ENCODE results near the gene PLAA. TPM values are rescaled to one million over a fixed set of nuclear protein-coding genes. Genes with fewer than 3 reads are reported as not detected.

Gene PLAA
- total and polyA plus RNA-seq, 3 donors from 2014 or later, result 41.4 to 44.2 (median 42.6) TPM

DNA sequence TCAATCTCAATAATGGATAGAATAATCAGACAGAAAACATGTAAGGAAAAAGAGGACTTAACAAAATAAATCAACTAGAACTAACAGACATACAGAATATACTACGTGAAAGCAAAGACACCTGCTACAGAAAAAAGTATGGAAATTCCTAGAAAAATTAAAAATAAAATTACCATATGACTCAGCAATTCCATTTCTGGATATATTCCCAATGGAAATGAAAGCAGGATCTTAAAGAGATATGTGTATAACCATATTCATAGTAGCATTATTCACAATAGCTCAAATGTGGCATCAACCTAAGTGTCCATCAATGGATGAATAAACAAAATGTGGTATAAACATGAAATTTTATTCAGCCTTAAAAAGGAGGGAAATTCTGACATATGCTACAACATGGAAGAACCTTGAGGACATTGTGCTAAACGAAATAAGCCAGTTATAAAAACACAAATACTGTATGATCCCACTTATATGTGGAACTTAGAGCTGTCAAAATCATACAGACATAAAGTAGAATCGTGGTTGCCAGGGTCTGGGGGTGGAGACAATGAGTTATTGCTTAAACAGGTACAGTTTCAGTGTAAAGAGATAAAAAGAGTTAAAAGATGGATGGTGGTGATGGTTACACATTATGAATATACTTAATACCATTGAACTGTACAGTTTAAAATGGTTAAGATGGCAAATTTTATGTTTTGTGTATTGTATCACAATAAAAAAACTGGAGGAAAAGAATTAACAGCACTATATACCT, 6.9 kb downstream of the PLAA start:
- Histone ChIP-seq H3K27ac (no peak overlapping the region), H3K36me3 (ENCODE audit: low read depth, missing control alignments) (no peaks in the 10 kb centered on the region), H3K27me3 (no peaks in the 10 kb centered on the region), H3K9me3 (no peaks in the 10 kb centered on the region), H3K4me1 (peaks cover under 1% of the 10 kb centered on the region), H3K4me3 (no peak overlapping the region)
- intact Hi-C loops (cut with DNase I; ENCODE audit: low total_unique reads), result no loop called here
- no peak for DNase-seq
- TF ChIP-seq, protein P1, sequence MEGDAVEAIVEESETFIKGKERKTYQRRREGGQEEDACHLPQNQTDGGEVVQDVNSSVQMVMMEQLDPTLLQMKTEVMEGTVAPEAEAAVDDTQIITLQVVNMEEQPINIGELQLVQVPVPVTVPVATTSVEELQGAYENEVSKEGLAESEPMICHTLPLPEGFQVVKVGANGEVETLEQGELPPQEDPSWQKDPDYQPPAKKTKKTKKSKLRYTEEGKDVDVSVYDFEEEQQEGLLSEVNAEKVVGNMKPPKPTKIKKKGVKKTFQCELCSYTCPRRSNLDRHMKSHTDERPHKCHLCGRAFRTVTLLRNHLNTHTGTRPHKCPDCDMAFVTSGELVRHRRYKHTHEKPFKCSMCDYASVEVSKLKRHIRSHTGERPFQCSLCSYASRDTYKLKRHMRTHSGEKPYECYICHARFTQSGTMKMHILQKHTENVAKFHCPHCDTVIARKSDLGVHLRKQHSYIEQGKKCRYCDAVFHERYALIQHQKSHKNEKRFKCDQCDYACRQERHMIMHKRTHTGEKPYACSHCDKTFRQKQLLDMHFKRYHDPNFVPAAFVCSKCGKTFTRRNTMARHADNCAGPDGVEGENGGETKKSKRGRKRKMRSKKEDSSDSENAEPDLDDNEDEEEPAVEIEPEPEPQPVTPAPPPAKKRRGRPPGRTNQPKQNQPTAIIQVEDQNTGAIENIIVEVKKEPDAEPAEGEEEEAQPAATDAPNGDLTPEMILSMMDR (IDR thresholded peaks at IDR 0.05), result no peak
- TF ChIP-seq POLR2A (IDR thresholded peaks at IDR 0.05), result no peak
- 81 to 83% methylated on average over 3 of the region's 3 CpGs for WGBS, 2 donors

DNA sequence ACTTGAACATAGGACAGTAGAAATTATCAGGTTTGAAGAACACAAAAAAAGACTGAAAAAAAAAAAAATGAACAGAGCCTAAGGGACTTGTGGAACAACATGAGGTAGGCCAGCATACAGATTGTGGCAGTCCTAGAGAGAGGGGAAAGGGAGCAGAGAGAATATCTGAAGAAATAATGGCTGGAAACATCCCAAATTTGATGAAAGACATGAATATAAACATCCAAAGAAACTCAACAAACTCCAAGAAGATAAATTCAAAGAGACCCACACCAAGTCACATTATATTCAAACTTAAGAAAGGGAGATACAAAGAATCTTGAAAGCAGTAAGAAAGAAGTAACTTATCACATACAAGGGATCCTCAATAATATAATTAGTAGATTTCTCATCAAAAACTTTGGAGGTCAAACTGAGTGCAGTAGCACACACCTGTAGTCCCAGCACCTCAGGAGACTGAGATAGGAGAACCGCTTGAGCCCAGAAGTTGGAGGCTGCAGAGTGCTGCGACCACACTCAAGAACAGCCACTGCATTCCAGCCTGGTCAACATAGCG, 9.1 kb downstream of the PLAA start:
- Histone ChIP-seq H3K9me3 (no peaks in the 10 kb centered on the region), H3K27me3 (no peaks in the 10 kb centered on the region), H3K36me3 (ENCODE audit: low read depth, missing control alignments) (no peaks in the 10 kb centered on the region), H3K4me3 (no peak overlapping the region), H3K4me1 (no peaks in the 10 kb centered on the region), H3K27ac (no peak overlapping the region)
- no peak for TF ChIP-seq POLR2A (IDR thresholded peaks at IDR 0.05)
- TF ChIP-seq, protein P1 (IDR thresholded peaks at IDR 0.05), result no peak
- WGBS, 2 donors, result 86 to 97% methylated on average over 3 of the region's 3 CpGs
- intact Hi-C loops (cut with DNase I; ENCODE audit: low total_unique reads), result no loop called here
- no peak for DNase-seq

DNA sequence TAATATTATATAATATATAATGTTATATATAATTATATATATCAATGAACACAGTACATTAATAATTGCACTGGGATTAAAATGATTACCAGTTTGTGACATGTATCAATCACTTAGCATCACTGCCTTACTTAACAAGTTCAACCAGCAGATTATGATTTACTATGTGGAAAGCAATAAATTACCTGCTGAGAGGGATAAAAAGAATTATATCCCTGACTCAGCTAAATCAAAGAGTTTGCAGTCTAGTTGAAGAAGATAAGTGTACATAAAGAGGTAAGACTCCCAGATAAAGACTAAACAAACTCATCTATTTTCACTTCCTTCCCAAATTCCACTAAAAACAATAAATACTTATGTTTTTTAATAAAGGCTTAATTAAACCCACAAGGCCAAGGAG, 11.2 kb downstream of the PLAA start:
- intact Hi-C loops (cut with DNase I; ENCODE audit: low total_unique reads), result no loop called here
- H3K36me3 ChIP-seq (ENCODE audit: low read depth, missing control alignments), result no peaks in the 10 kb centered on the region
- no peaks in the 10 kb centered on the region for H3K27me3 ChIP-seq
- no peak for DNase-seq
- no peak overlapping the region for H3K4me3 ChIP-seq
- H3K27ac ChIP-seq, result no peak overlapping the region
- TF ChIP-seq, protein P1 (IDR thresholded peaks at IDR 0.05), result no peak
- no peak for TF ChIP-seq POLR2A (IDR thresholded peaks at IDR 0.05)
- H3K9me3 ChIP-seq, result no peaks in the 10 kb centered on the region
- H3K4me1 ChIP-seq, result no peaks in the 10 kb centered on the region

DNA sequence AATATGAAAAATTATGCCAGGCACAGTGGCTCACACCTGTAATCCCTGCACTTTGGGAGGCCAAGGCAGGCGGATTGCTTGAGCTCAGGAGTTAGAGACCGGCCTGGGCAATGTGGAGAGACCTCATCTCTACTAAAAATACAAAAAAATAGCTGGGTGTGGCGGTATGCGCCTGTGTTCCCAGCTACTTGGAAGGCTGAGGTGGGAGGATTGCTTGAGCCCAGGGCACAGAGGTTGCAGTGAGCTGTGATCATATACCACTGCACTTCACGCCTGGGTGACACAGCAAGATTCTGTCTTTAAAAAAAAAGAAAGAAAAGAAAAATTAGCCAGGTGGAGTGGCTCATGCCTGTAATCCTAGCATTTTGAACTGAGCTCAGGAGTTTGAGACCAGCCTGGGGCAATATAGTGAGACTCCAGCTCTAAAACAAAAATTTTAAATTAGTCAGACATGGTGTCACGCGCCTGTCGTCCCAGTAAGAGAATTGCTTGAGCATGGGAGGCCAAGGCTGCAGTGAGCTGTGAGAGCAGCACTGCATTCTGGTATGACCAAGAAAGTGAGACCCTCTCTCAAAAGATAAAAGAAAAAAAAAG, 18.0 kb downstream of the PLAA start:
- 93 to 97% methylated on average over 8 of the region's 8 CpGs for WGBS, 2 donors
- no peak overlapping the region for H3K4me3 ChIP-seq
- TF ChIP-seq, protein P1 (IDR thresholded peaks at IDR 0.05), result no peak
- TF ChIP-seq POLR2A (IDR thresholded peaks at IDR 0.05), result no peak
- no peaks in the 10 kb centered on the region for H3K27me3 ChIP-seq
- intact Hi-C loops (cut with DNase I; ENCODE audit: low total_unique reads), result no loop called here
- no peaks in the 10 kb centered on the region for H3K4me1 ChIP-seq
- no peaks in the 10 kb centered on the region for H3K9me3 ChIP-seq
- H3K36me3 ChIP-seq (ENCODE audit: low read depth, missing control alignments), result no peaks in the 10 kb centered on the region
- no peak overlapping the region for H3K27ac ChIP-seq
- DNase-seq, result no peak
